GM19395 (cell line): ENCODE measurements around the gene LRMDA.
"Not testable (repeated sequence)": the region's sequence is repeated elsewhere in the genome, so short reads cannot be mapped to it uniquely, and the experiment has no call there.

Experiments used
- ATAC-seq: cut with Tn5 transposase; IDR thresholded peaks from one replicate; pipeline ENCODE4 v1.9.1; 2021; ENCODE audit warnings: mild to moderate bottlenecking, moderate library complexity; ENCODE audit not compliant: unreplicated experiment

The LRMDA gene

DNA sequence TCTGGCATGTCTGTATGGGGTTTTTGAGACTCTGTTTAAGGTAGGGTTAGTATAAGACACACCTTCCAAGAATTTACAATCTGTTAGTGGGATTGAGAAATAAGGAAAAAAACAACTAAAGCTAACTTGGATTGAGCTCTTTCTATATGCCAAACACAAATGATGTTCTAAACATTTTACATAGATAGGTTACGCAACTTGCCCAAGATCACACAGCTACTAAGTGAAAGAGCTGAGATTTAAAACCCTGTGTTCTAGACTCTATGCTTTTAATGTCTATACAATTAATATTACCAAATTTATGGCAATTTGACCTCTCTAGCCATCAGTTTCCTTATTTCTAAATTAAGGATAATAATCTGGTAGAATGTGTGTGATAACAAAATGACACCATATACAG is 1056.2 kb downstream of the LRMDA start:
- ATAC-seq: no peak

DNA sequence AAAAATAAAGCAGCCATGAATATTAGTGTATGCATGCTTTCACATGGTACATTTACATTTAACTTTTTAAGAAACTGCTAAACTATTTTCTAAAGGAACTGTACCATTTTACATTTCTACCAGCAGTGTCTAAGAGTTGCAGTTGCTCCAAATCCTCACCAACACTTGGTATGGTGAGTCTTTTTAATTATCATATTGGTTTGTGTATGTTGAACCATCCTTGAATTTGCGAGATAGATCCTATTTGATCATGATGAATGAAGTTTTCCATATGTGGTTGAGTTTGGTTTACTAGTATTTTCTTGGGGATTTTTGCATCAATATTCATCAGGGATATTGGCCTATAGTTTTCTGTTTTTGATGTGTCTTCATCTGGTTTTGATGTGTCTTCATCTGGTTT is 1057.2 kb downstream of the LRMDA start:
- ATAC-seq: no peak

- no peak for ATAC-seq
These were observed 1059.8 kb downstream of the LRMDA start for GRCh38 chr10:76491216-76491615.

DNA sequence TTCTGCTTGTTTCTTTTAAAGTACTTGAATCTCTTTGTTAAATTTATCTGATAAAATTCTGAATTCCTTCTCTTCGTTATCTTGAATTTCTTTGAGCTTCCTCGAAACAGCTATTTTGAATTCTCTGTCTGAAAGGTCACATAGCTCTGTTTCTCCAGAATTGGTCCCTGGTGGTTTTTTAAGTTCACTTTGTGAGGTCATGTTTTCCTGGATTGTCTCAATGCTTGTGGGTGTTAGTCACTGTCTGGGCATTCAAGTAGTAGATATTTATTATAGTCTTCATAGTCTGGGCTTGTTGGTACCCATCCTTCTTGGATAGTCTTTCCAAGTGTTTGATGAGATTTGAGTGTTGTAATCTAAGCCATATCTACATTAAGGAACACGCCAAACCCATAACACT is 1060.6 kb downstream of the LRMDA start:
- ATAC-seq: no peak

GRCh38 chr10:76492678-76493472 is 1061.5 kb downstream of the LRMDA start:
- no peak for ATAC-seq

DNA sequence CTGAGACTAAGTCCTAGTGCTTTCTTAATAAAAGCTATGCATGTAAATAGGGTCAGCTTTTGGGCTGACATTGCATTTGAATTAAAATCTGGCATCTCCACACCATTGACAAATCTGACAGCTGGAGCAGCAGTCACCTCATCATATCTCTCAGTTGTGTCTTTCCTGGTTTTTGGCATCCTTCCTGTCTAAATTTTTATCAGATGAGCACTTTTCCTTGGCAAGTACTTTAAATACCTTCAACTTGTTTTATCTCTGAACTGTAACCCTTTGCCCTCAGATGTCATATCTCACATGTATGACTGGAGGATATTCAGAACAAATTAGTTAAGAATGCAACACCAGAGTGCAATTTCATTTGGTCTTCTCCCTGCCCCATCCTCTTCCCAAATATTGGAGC is 1066.2 kb downstream of the LRMDA start:
- ATAC-seq: no peak

DNA sequence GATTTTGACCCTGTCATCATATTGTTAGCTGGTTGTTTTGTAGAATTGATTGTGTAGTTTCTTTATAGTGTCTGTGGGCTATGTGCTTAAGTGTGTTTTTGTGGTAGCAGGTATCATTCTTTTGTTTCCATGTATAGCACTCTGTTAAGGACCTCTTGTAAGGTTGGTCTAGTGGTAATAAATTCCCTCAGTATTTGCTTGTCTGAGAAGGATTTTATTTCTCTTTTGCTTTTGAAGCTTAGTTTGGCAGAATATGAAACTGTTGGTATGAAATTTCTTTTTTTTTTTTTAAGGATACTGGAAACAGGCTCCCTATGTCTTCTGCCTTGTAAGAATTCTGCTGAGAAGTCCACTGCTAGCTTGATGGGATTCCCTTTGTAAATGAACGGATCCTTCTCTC is 1073.4 kb downstream of the LRMDA start:
- ATAC-seq: no peak

DNA sequence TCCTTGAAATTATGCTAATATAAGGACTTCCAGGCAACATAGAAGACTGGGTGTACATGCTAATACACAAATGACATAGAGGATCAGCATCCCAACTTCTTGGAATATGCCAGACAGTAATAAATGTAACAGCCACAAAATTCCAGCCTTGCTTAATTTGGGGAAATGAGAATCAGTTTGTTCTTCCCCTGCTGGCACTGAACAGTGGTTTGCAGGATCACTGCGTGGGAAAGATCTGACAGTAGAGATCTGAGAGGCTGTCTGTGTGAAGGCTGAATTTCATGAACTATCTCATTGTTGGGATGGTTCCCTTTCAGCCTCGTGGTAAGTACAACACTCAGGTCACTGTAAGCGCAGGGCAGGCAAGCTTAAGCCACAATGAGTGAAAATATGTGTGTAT is 1078.0 kb downstream of the LRMDA start:
- ATAC-seq: no peak

DNA sequence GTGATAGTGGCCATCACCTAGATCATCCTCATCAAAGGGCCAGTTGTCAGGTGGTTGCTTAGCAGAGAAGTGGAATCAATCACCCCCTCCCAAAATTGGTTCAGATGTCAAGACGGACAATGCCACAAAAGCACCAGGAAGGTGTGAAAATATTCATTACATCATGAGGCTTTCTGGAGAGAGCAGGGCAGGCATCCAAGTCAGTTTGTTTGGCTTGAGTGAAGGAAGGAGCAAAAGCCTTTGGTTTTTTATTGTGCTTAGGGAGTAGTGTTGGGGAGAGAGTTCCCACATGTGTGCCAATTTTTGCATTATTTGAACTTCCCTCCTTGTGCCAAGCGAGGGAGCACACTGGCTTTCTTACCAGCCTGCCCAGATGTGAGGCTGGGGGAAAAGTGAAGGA is 1082.9 kb downstream of the LRMDA start:
- no peak for ATAC-seq

- ATAC-seq: no peak
These were observed 1083.4 kb downstream of the LRMDA start for GRCh38 chr10:76514869-76515268.

GRCh38 chr10:76522547-76522946 is 1091.1 kb downstream of the LRMDA start:
- ATAC-seq: no peak

- ATAC-seq: no peak
These were observed 1091.8 kb downstream of the LRMDA start for GRCh38 chr10:76523246-76523645.

DNA sequence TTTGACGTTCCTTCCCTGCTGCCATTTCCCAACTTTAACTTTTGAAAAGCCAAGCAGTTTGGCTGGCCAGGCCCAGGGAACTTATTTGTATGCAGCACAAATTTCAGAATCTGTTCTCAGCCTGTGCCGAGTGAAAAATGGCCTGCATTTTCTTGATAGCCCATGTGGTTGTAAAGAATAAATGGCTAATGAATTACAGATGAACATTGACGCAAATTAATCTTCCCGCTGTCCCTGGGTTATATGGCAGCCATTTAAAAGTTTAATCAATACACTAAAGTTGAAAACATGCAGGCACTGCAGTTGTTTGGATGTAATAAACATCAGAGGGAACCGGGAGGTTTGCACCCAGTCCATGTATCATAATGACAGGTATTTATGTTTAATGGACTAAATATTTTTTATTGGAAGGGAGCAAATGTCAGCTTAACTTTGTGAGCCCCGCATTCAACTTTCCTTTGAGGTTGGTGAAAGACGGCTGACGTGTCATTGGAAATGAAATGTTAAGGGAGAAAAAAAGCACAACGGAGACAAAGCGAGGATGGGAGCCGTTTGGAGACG is 1092.4 kb downstream of the LRMDA start:
- no peak for ATAC-seq

GRCh38 chr10:76526833-76527232 is 1095.4 kb downstream of the LRMDA start:
- not testable (repeated sequence) for ATAC-seq

GRCh38 chr10:76540331-76540730 is 1108.9 kb downstream of the LRMDA start:
- ATAC-seq: no peak

GRCh38 chr10:76540786-76541185 is 1109.4 kb downstream of the LRMDA start:
- ATAC-seq: no peak

- ATAC-seq: no peak
These were observed 1110.4 kb downstream of the LRMDA start for GRCh38 chr10:76541852-76542251.

- ATAC-seq: no peak
These were observed 1111.0 kb downstream of the LRMDA start for GRCh38 chr10:76542307-76542930.

DNA sequence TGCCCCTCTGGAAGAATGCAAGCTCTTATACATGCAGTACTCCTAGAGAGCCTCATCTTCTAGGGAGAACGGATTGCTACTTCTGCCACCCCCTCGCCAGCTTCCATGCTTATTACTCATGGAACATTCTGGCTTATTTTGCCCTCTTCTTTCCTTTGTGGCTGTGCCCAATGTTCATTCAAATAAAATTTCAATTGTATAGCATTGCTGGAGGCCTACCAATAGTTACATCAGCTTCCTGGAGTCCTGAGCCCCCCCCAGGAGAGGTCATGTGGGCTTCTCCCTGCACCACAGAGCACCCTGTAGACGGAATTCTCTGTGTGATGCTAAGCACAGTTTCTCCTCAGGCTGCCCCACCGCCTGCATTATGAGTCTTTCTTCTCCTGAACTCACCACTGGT is 1112.2 kb downstream of the LRMDA start:
- ATAC-seq: no peak

GRCh38 chr10:76544789-76545188 is 1113.4 kb downstream of the LRMDA start:
- ATAC-seq: no peak

GRCh38 chr10:76546411-76546810 is 1115.0 kb downstream of the LRMDA start:
- no peak for ATAC-seq

DNA sequence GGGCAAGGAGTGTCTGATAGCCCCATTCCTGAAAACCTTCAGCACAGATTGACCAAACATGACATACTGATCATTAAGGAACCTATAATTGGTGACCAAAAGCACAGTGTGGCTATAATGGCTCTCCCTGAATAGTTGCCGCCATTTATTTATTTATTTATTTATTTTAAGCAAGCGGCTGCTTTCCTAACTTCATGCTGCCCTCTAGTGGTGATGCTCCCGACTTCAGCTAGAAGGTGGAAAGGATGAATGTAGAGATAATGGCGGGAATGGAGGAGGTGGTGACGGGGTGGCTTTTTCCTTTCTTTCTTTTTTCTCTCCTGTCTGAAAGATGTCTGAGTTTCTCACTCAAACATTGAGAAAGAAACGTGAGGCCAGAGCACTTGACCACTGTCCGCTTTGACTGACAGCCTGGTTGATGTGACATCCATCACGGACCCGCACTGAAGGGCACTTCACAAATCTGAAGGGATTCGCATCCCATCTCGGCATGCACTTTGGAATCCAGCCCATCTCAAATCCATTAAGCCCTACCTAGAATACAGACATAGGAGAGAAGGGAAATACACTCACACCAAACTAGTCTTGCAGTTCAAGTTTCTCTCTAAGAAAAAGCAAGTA is 1116.0 kb downstream of the LRMDA start:
- peak; percentile 89 for ATAC-seq
